ENCODE results near the gene SDK1.

The SDK1 gene

DNA sequence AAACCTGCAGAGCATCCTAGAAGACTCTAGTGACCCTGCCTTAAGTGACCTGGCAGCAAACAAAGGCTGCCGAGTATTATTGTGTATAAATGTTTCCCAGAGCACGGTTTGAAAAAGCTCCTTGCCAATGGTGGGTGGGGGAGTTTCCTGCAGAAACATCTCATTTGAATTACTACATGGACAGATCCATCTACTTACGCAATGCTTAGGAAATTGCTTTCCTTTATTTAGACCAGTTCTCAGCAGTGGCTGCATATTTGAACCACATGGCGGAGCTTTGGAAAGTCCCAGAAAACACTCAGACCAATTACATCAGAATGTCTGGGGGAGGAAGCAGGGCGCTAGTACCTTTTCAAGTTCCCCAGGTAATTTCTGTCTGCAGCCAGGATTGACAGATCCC lies 560.9 kb downstream of the SDK1 start:
- H3K4me3 ChIP-seq (ENCODE audit: low read depth, low read length), result no peak overlapping the region
- TF ChIP-seq CTCF (IDR thresholded peaks at IDR 0.05; ENCODE audit: low read depth, low read length, missing control alignments), result no peak
- peak; percentile 28 for DNase-seq (ENCODE audit: low read depth)
- in situ Hi-C loops (cut with HindIII; ENCODE audit: low sequenced_read_pairs), result no loop called here

GRCh38 chr7:3862774-3863173 lies 561.7 kb downstream of the SDK1 start:
- H3K4me3 ChIP-seq (ENCODE audit: low read depth, low read length), result no peak overlapping the region
- no peak for TF ChIP-seq CTCF (IDR thresholded peaks at IDR 0.05; ENCODE audit: low read depth, low read length, missing control alignments)
- no peak for DNase-seq (ENCODE audit: low read depth)
- in situ Hi-C loops (cut with HindIII; ENCODE audit: low sequenced_read_pairs), result no loop called here

DNA sequence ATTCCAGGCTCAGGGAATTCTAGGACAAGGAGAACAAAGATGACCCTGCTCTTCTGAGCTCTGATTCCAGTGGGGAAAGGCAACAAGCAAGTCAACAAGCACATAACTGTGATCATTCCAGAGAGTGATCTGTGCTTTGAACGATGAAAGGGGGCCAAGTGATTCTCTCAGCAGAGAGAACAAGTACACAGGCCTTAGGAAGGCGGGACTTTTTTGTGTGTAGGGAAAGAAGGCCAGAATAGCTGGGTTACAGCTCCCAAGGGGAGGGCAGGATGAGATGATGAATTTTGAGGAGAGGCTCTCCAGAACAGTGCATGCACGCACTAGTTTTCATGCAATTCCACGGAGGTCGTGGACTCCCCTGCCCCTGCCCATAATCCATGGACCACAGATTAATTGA lies 565.2 kb downstream of the SDK1 start:
- DNase-seq (ENCODE audit: low read depth), result no peak
- no peak overlapping the region for H3K4me3 ChIP-seq (ENCODE audit: low read depth, low read length)
- TF ChIP-seq CTCF (IDR thresholded peaks at IDR 0.05; ENCODE audit: low read depth, low read length, missing control alignments), result no peak
- in situ Hi-C loops (cut with HindIII; ENCODE audit: low sequenced_read_pairs), result no loop called here

- no peak overlapping the region for H3K4me3 ChIP-seq (ENCODE audit: low read depth, low read length)
- no peak for DNase-seq (ENCODE audit: low read depth)
- in situ Hi-C loops (cut with HindIII; ENCODE audit: low sequenced_read_pairs), result no loop called here
- no peak for TF ChIP-seq CTCF (IDR thresholded peaks at IDR 0.05; ENCODE audit: low read depth, low read length, missing control alignments)
These were observed 566.8 kb downstream of the SDK1 start for GRCh38 chr7:3867863-3868262.

DNA sequence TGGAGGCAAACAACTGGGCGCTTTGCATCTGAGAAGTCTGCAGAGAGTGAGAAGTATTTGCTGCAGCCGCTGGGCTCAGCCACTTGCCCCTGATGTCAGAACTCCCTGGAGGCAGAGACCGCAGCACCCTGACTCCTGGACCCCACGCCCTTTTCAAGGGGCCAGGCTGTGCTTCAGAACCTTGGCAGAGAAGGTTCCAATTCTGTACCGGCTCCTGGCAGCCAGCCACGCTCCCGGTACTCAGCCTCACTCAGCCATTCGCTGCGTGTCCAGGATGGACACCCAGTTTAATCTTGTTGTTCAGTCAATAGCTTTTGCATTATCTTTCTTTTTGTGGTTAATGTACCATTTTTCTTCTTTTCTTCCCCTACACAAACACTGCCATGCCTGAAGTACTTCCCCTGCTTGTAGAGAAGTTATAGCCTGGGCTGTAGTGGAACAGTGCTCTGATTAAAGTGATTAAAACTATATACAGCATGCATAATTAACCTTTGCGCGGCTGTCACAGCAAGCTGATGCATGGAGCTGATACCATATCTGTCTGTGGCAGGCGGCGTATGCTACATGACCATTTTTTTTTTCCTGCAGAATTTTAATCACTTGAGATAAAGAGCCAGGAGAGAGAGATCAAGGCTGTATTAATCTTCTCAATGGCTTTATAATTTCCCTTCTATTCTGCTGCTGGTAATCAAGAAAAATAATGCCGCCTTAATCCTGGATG lies 578.5 kb downstream of the SDK1 start:
- no peak overlapping the region for H3K4me3 ChIP-seq (ENCODE audit: low read depth, low read length)
- DNase-seq (ENCODE audit: low read depth), result no peak
- TF ChIP-seq CTCF (IDR thresholded peaks at IDR 0.05; ENCODE audit: low read depth, low read length, missing control alignments), result no peak
- in situ Hi-C loops (cut with HindIII; ENCODE audit: low sequenced_read_pairs), result no loop called here

GRCh38 chr7:3880228-3880987 lies 579.4 kb downstream of the SDK1 start:
- no peak for TF ChIP-seq CTCF (IDR thresholded peaks at IDR 0.05; ENCODE audit: low read depth, low read length, missing control alignments)
- no peak for DNase-seq (ENCODE audit: low read depth)
- no peak overlapping the region for H3K4me3 ChIP-seq (ENCODE audit: low read depth, low read length)
- in situ Hi-C loops (cut with HindIII; ENCODE audit: low sequenced_read_pairs), result no loop called here

Data from astrocyte of the cerebellum (primary cell).